Measurements from ENCODE around the gene TTC29. TPM values are rescaled to one million over a fixed set of nuclear protein-coding genes. Genes with fewer than 3 reads are reported as not detected.
"Not testable (repeated sequence)": the region's sequence is repeated elsewhere in the genome, so short reads cannot be mapped to it uniquely, and the experiment has no call there.

The TTC29 gene
- total RNA-seq, 2 donors from 2014 or later = not detected

DNA sequence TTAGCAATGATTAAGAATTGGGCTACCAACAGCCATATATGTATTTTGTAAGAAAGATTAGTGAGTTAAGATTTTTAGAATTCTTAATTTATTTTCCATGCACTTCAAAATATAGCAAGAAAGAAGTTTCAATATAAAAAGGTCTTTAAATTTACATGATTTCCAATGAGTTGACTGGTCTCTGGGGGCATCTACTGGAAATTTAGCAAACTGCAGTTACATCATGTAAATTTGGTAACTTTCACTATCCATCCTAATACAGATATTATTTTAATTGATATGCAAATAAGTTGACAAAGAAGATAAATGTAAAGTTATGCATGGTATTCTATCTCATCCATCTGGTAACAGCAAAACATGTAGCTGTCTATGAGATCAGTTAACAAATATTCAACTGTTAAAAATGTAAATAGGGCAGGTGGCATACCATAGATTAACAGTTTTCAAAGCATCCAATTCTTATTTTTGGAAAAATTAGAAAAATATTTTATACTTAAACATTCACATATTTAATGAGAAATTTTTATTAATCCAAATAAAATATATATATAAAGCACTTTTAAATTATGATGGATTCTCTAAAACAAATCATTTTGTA is 29.1 kb downstream of the TTC29 start:
- no peak overlapping the region for H3K27ac Mint-ChIP-seq
- ATAC-seq (no peak), DNase-seq (ENCODE audit: low spot score in 2 of 2) (no peak)
- no peaks in the 10 kb centered on the region for H3K9me3 Mint-ChIP-seq
- no peaks in the 10 kb centered on the region for H3K36me3 Mint-ChIP-seq

DNA sequence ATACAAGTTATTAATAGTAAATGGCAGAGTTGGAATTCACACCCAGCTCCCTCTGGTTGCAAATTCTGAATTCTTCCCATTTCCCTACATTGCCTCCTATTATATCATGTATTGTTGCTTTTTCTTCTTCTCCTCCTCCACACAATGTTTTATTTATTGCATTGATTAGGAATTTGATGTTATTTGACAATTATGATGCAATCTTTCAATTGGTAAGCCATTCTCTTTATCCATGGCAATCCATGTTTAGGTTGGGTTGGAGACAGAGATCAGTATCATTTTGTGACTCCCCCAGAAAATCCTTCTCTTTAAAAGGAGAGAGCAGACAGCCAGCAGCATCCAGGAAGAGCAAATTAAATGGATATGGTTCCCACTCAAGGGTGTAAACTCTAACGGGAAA is 30.5 kb downstream of the TTC29 start:
- no peaks in the 10 kb centered on the region for H3K36me3 Mint-ChIP-seq
- no peaks in the 10 kb centered on the region for H3K9me3 Mint-ChIP-seq
- ATAC-seq (no peak), DNase-seq (ENCODE audit: low spot score in 2 of 2) (no peak)
- no peak overlapping the region for H3K27ac Mint-ChIP-seq

DNA sequence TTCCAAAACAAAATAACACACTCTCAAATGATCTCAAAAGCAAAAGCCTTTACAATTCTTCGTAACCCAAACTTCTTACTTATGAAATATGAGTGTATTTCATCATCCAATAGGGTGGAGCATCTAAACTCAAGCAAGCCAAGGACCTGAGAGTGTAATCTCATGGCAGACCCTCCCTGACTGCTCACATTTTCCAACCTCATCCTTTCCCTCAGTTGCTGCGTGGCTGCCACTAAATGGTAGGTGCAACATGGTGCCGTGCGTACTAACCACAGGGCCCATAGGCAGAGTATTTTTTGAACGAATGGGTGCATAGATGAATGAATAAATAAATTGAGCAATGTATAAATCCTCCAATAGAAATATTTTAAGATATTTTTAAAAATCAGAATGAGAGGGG is 45.4 kb downstream of the TTC29 start:
- peak in 1 of 2 donors; percentile 35 for ATAC-seq
- Mint-ChIP-seq H3K9me3 (no peaks in the 10 kb centered on the region), H3K27ac (no peak overlapping the region), H3K36me3 (no peaks in the 10 kb centered on the region)
- no peak for DNase-seq (ENCODE audit: low spot score in 2 of 2)

- DNase-seq (ENCODE audit: low spot score in 2 of 2) (no peak), ATAC-seq (no peak)
- Mint-ChIP-seq H3K9me3 (peaks cover 0 to 4% of the 10 kb centered on the region in 2 donors), H3K36me3 (peaks cover 0 to 5% of the 10 kb centered on the region in 2 donors), H3K27ac (no peak overlapping the region)
Observed at GRCh38 chr4:146890301-146890700, 55.4 kb downstream of the TTC29 start.

DNA sequence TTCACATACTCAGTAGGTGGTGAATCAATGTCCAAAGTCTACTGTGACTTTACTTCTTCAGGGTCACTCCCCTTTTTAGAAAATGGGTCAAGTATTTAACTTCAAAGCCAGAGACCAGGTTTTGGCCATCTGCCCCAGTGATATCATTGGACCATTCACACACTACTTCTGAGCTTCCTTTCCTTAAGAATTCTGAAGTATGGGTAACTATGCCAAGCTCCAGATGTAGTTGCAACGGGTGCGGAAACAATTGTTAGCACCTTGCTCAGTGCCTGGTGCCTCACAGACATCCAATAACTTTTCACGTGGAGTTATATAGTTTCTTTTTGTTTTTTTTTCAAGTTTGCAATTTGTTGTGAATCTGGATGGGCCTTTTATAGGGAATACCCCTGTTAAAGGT is 62.6 kb downstream of the TTC29 start:
- H3K27ac Mint-ChIP-seq = no peak overlapping the region
- H3K36me3 Mint-ChIP-seq = peaks cover 0 to 5% of the 10 kb centered on the region in 2 donors
- H3K9me3 Mint-ChIP-seq = peaks cover 0 to 4% of the 10 kb centered on the region in 2 donors
- DNase-seq (ENCODE audit: low spot score in 2 of 2) (no peak), ATAC-seq (no peak)

DNA sequence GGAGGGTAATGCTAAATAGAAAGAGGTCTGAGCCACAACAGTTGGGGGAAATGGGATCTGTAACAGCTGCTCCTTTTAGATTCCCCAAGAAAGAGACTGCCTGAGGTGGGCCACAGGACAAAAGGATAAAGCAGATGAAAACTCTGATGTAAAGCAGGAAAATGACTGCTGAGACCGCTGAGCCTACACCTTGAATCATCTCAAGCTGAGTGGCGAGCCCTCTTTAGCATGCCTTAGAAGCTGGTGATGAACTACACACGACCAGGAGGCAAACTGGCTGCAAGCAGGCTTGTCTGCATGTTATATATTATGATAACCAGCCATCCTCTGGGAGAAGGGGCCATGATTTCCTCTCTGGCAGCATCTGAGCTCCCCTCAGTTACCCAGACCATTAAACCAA is 88.4 kb downstream of the TTC29 start:
- H3K36me3 Mint-ChIP-seq = no peaks in the 10 kb centered on the region
- no peak for ATAC-seq
- DNase-seq (ENCODE audit: low spot score in 2 of 2) = no peak
- H3K27ac Mint-ChIP-seq = no peak overlapping the region
- no peaks in the 10 kb centered on the region for H3K9me3 Mint-ChIP-seq

DNA sequence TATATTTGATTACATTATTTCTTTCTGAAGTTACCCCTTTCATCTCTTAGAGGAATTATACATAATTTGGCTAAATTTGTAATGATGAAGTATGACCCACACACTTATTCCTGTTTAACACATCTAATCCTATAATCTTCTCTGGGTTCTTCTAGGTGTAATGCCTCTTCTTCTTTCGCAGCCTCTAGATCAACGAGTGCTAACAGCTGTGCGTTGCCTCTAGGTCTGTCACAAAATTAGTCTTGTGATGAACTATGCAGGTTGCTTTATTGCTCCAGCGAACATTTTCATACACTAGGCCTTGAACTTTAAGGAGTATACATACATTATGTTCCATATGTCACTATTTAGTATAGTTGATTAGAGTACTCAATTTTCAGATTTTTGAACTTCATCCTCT is 89.9 kb downstream of the TTC29 start:
- H3K36me3 Mint-ChIP-seq = no peaks in the 10 kb centered on the region
- no peaks in the 10 kb centered on the region for H3K9me3 Mint-ChIP-seq
- no peak overlapping the region for H3K27ac Mint-ChIP-seq
- DNase-seq (ENCODE audit: low spot score in 2 of 2) = no peak
- no peak for ATAC-seq

DNA sequence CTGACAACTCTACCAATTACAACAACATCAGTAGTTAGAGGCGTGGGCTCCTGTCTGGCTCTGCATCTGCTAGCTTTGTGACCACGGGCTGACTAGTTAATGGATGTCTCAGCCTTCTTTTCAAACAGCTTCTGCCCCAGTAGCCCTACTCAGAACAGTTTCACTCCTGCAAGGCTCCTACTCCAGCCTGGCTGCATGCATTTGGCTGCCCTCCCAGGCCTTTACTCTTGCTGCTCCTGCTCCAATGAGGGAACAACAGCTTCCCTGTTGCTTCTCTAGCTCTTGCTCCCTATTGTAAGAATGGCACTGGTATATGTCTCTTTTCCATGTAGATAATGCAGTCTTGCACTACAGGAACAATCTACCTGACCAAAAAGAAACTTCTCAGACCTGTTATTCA is 93.3 kb downstream of the TTC29 start:
- no peak for DNase-seq (ENCODE audit: low spot score in 2 of 2)
- no peak for ATAC-seq
- no peak overlapping the region for H3K27ac Mint-ChIP-seq
- H3K9me3 Mint-ChIP-seq = no peaks in the 10 kb centered on the region
- no peaks in the 10 kb centered on the region for H3K36me3 Mint-ChIP-seq

DNA sequence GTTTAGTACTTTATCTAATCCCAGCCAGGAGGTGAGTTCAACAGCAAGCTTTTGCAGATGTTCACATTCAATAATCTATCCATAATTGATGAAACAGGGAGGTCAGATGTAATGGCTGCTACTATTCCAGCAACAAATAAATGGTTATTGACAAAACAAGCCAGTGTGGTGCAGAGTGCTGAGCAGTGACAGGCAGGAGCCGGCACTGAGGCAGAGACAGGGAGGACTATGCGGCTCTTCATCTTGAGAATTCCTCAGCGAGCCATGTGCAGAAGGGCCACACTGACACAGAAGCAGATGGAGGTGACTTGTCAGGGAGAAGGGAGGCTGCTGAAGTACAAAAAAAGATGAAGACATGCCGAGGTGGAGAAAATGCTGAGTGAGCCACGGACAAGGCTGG is 98.3 kb downstream of the TTC29 start:
- DNase-seq (ENCODE audit: low spot score in 2 of 2) (no peak), ATAC-seq (no peak)
- Mint-ChIP-seq H3K27ac (no peak overlapping the region), H3K9me3 (peaks cover 0 to 3% of the 10 kb centered on the region in 2 donors), H3K36me3 (no peaks in the 10 kb centered on the region)

DNA sequence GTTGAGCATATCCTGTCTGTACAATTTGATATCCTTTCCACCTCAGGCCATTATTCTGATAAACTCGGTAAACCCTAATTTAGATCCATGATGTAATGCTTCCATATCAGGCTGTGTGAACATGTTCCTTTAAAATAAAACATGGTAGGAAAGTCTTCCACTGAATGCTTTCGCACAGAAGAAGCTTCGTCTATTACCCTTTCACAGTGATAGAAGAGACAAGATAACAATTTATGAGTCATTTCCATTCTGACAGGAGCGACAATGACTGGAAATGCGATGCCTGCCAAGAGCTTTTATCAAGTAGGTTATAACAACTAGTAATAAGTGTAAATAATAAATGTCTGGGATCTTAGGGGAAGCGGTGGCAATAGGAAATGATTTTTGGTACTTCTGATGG is 98.8 kb downstream of the TTC29 start:
- ATAC-seq (no peak), DNase-seq (ENCODE audit: low spot score in 2 of 2) (no peak)
- H3K9me3 Mint-ChIP-seq = peaks cover 0 to 3% of the 10 kb centered on the region in 2 donors
- no peaks in the 10 kb centered on the region for H3K36me3 Mint-ChIP-seq
- H3K27ac Mint-ChIP-seq = no peak overlapping the region

DNA sequence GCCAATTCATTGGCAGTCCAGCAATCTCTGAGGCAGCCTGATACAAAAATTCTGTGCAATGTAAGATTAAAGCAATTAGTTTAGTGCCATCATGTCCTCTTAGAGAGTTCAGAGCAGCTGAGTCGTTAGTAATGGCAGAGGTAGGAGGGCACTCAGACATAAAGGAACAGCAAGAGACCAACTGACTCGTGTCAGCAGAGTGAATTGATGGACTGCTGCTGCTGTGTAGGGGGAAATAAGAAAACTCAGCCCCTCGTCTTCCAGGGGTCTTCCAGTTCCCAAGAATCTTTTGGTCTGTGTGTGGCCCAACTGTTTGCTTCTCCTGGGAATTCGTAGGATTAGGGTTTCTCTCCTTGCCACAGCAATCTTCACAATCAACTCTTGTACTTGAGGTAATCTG is 100.9 kb downstream of the TTC29 start:
- ATAC-seq = no peak
- Mint-ChIP-seq H3K36me3 (no peaks in the 10 kb centered on the region), H3K9me3 (peaks cover 0 to 3% of the 10 kb centered on the region in 2 donors), H3K27ac (no peak overlapping the region)
- DNase-seq (ENCODE audit: low spot score in 2 of 2) = no peak

- no peak for DNase-seq (ENCODE audit: low spot score in 2 of 2)
- ATAC-seq = no peak
- Mint-ChIP-seq H3K27ac (no peak overlapping the region), H3K9me3 (peaks cover 0 to 3% of the 10 kb centered on the region in 2 donors), H3K36me3 (no peaks in the 10 kb centered on the region)
Observed at GRCh38 chr4:146842876-146843275, 102.8 kb downstream of the TTC29 start.

DNA sequence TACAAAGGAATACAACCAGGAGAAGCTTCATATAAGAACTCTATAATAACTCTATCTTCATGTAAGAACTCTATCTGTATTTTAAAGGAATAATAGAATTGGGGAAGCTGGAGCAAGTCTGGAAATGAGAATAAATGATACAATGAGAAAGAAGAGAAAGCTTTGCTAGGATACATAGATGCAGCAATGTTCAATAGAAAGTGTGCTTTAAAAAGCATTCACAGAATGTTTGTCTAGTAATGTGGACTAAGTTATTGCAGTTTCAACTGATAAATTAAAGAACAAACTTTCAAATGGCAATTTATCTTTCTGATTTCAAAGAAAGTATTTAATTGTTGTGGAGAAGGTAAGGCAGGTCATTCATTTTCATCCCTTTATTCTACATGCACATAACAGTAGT is 104.9 kb downstream of the TTC29 start:
- DNase-seq (ENCODE audit: low spot score in 2 of 2) (no peak), ATAC-seq (no peak)
- peak overlapping the region in 1 of 2 donors; percentile 17 for H3K27ac Mint-ChIP-seq
- H3K9me3 Mint-ChIP-seq = peaks cover 0 to 2% of the 10 kb centered on the region in 2 donors
- no peaks in the 10 kb centered on the region for H3K36me3 Mint-ChIP-seq

DNA sequence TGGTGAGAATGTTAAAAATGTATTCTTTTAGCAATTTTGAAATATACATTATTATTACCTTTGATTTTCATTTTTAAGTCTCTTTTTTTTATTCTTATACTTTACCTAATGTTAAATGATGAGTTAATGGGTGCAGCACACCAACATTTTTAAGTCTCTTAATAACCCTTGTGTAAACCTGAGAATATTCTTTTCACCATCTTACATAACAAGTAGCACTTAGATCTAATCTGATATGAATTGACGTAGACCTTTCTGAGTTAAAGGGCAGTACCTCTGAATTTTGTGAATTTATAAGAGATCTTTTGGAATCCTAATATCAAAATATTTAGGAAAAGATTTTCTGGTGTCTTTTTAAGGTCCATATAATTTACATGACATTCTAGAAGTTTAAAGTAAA is 110.6 kb downstream of the TTC29 start:
- Mint-ChIP-seq H3K9me3 (no peaks in the 10 kb centered on the region), H3K36me3 (no peaks in the 10 kb centered on the region), H3K27ac (no peak overlapping the region)
- ATAC-seq (no peak), DNase-seq (ENCODE audit: low spot score in 2 of 2) (no peak)

DNA sequence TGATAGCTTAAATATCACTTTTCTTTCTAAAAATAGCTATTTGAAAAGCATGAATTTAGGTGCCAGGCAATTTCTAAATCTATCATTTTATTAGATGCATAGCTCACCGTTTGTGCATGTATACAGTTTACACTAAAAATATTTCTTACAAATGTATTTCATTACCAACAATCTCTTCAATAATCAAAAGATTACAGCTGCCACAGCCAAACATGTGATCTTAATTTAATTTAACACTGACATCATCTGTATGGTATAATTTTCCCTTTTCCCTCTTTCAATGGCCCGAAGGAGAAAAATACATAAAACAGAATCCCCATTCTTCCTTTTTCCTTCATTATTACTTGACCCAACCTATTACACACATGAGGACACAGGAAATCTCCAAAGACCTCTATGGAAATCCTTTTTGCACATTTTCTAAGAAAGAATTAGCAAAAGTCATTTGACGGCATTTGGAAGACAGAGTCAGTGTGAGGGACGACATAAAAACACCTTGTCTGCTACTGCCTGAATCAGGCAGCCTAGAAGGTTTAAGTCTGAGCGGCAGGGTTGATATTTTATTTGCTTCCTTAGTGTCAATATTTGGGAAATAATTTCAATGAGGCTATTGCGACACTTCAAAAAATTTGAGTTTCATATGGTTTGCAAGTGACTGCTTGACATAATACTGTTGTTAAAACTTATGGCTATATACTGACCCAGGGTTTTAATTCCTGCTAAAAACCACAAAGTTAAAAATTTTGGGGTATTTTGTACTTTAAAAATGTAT is 111.2 kb downstream of the TTC29 start:
- Mint-ChIP-seq H3K36me3 (no peaks in the 10 kb centered on the region), H3K9me3 (no peaks in the 10 kb centered on the region), H3K27ac (no peak overlapping the region)
- no peak for ATAC-seq
- DNase-seq (ENCODE audit: low spot score in 2 of 2) = no peak

GRCh38 chr4:146833530-146833929 is 112.1 kb downstream of the TTC29 start:
- no peak overlapping the region for H3K27ac Mint-ChIP-seq
- H3K36me3 Mint-ChIP-seq = no peaks in the 10 kb centered on the region
- no peak for DNase-seq (ENCODE audit: low spot score in 2 of 2)

GRCh38 chr4:146822980-146823379 is 122.7 kb downstream of the TTC29 start:
- not testable (repeated sequence) for ATAC-seq; H3K36me3 Mint-ChIP-seq; DNase-seq (ENCODE audit: low spot score in 2 of 2)

More at GRCh38 chr4:146833530-146833929, 112.1 kb downstream of the TTC29 start:
- no peaks in the 10 kb centered on the region for H3K9me3 Mint-ChIP-seq
- ATAC-seq = no peak

DNA sequence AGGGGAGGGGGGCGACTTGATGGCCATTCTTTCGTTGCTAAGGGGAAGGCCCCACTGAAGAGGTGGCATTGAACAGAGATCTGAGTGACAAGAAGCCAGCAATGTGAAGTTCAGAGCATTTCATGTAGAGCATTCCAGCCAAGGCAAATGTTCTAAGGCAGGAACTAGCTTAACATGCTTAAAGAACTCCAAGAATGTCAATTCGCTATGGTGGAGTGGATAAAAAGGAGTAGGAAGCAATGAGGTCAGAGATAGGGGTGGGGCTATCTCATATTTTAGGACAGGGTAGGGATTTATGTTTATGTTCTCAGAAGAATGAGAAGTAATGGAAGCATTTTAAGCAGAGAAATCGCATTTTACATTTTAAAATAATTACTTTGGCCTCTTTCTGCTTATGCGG is 130.9 kb downstream of the TTC29 start:
- peaks cover 3 to 6% of the 10 kb centered on the region in 2 donors for H3K9me3 Mint-ChIP-seq
- ATAC-seq (no peak), DNase-seq (ENCODE audit: low spot score in 2 of 2) (no peak)
- no peak overlapping the region for H3K27ac Mint-ChIP-seq
- no peaks in the 10 kb centered on the region for H3K36me3 Mint-ChIP-seq

More at GRCh38 chr4:146822980-146823379, 122.7 kb downstream of the TTC29 start:
- H3K27ac Mint-ChIP-seq = not testable (repeated sequence)
- peaks cover 12 to 16% of the 10 kb centered on the region in 2 donors for H3K9me3 Mint-ChIP-seq
